T1000 (cell line): ENCODE results near the gene UBXN1.

Source experiments
- DNase-seq: peaks from one replicate; lab custom pipeline; 2025; ENCODE audit warnings: mixed read lengths; lab: John Stamatoyannopoulos, UW

The UBXN1 gene

GRCh38 chr11:62678770-62679696 is at the start of gene UBXN1:
Gene UBXN1 (minus strand): TSS chr11:62679073. CDS start chr11:62678923, 150 bp downstream.
- DNase-seq: peak; percentile 78

- DNase-seq: peak; percentile 52
These were observed 49.5 kb upstream of the UBXN1 start, which contains the start of gene TTC9C for GRCh38 chr11:62728171-62728988. Gene TTC9C (plus strand): TSS chr11:62728486. CDS start chr11:62728849, 363 bp downstream.

GRCh38 chr11:62727872-62728170 is 48.9 kb upstream of the UBXN1 start:
- DNase-seq: peak; percentile 87

- peak; percentile 97 for DNase-seq
These were observed 48.4 kb upstream of the UBXN1 start, which contains the start of gene HNRNPUL2 for GRCh38 chr11:62727165-62727871. Gene HNRNPUL2 (minus strand): TSS chr11:62727457. CDS start chr11:62727156, 301 bp downstream.

GRCh38 chr11:62726915-62727164 is 48.0 kb upstream of the UBXN1 start:
- no peak for DNase-seq

- DNase-seq: no peak
These were observed 47.5 kb upstream of the UBXN1 start for GRCh38 chr11:62726156-62726914.

- no peak for DNase-seq
These were observed 46.8 kb upstream of the UBXN1 start for GRCh38 chr11:62725646-62726045.

- DNase-seq: no peak
These were observed 45.3 kb upstream of the UBXN1 start for GRCh38 chr11:62724171-62724570.

GRCh38 chr11:62721994-62722393 is 43.1 kb upstream of the UBXN1 start:
- DNase-seq: no peak

- no peak for DNase-seq
These were observed 40.6 kb upstream of the UBXN1 start for GRCh38 chr11:62719302-62719978.

GRCh38 chr11:62716816-62717215 is 37.9 kb upstream of the UBXN1 start:
- DNase-seq: no peak

GRCh38 chr11:62716206-62716605 is 37.3 kb upstream of the UBXN1 start:
- no peak for DNase-seq

- DNase-seq: no peak
These were observed 36.6 kb upstream of the UBXN1 start for GRCh38 chr11:62715150-62716130.

GRCh38 chr11:62713343-62713742 is 34.5 kb upstream of the UBXN1 start:
- no peak for DNase-seq

- DNase-seq: no peak
These were observed 34.0 kb upstream of the UBXN1 start for GRCh38 chr11:62712861-62713260.

- DNase-seq: no peak
These were observed 33.5 kb upstream of the UBXN1 start for GRCh38 chr11:62712276-62712812.

- no peak for DNase-seq
These were observed 31.1 kb upstream of the UBXN1 start for GRCh38 chr11:62710001-62710345.

GRCh38 chr11:62709247-62710000 is 30.6 kb upstream of the UBXN1 start:
- DNase-seq: peak; percentile 89

- DNase-seq: no peak
These were observed 29.9 kb upstream of the UBXN1 start for GRCh38 chr11:62708793-62709192.
